ENCODE measurements around the gene AHCY.
"Not testable (repeated sequence)": the region's sequence is repeated elsewhere in the genome, so short reads cannot be mapped to it uniquely, and the experiment has no call there.

GRCh38 chr20:34340726-34341125, 37.6 kb upstream of the AHCY start:
- TF ChIP-seq, protein P1, sequence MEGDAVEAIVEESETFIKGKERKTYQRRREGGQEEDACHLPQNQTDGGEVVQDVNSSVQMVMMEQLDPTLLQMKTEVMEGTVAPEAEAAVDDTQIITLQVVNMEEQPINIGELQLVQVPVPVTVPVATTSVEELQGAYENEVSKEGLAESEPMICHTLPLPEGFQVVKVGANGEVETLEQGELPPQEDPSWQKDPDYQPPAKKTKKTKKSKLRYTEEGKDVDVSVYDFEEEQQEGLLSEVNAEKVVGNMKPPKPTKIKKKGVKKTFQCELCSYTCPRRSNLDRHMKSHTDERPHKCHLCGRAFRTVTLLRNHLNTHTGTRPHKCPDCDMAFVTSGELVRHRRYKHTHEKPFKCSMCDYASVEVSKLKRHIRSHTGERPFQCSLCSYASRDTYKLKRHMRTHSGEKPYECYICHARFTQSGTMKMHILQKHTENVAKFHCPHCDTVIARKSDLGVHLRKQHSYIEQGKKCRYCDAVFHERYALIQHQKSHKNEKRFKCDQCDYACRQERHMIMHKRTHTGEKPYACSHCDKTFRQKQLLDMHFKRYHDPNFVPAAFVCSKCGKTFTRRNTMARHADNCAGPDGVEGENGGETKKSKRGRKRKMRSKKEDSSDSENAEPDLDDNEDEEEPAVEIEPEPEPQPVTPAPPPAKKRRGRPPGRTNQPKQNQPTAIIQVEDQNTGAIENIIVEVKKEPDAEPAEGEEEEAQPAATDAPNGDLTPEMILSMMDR (conservative IDR thresholded peaks at IDR 0.05) = not testable (repeated sequence)
- not testable (repeated sequence) for TF ChIP-seq EZH2 (IDR thresholded peaks at IDR 0.05; ENCODE audit: low read depth)
